Prostate gland (tissue), 2 donors: ENCODE results near the gene SDHC.

Source experiments
- CTCF ChIP-seq, 4 experiments: fragments of 200-600 bp in 2 of 4; fragments of 450-650 bp in 2 of 4; sonication (generic) in 2 of 4; IDR thresholded peaks; 1 replicate in 3 of 4; 2 replicates in 1 of 4; pipeline ENCODE4 v1.5.1; 2016 to 2019; ENCODE audit warnings: antibody characterized with exemption in 4 of 4, mild to moderate bottlenecking in 2 of 4, moderate library complexity in 2 of 4
- POLR2A ChIP-seq: fragments of 450-650 bp; IDR thresholded peaks from one replicate; pipeline ENCODE4 v1.6.1; 2016; ENCODE audit warnings: antibody characterized with exemption, mild to moderate bottlenecking

GRCh38 chr1:161333166-161333565 lies 19.0 kb downstream of the SDHC start:
- no peak for TF ChIP-seq CTCF (IDR thresholded peaks at IDR 0.05)
- TF ChIP-seq POLR2A, result no peak
